MCF 10A (cell line): ENCODE results near the gene GLIS1. TPM values are rescaled to one million over a fixed set of nuclear protein-coding genes. Genes with fewer than 3 reads are reported as not detected.

ENCODE experiments used
- BruUV-seq: library from RNA; stranded (reverse); fragments of 400-500 nt; replicated peaks from 2 replicates; lab custom pipeline; 2021; lab: Mats Ljungman, UMichigan
- CTCF ChIA-PET: fragments of 300-600 bp; sonication (Branson Sonifier 250); formaldehyde crosslinking; extraction: SDS; loops from one replicate; lab custom pipeline; 2021; ENCODE audit warnings: antibody characterized with exemption, inconsistent platforms; lab: Yijun Ruan, JAX
- POLR2A ChIA-PET: fragments of 300-600, 350-650 bp; sonication (Branson Sonifier 250); formaldehyde crosslinking; extraction: SDS; loops from one replicate; lab custom pipeline; 2020; ENCODE audit warnings: antibody characterized with exemption, inconsistent platforms; lab: Yijun Ruan, JAX
- DNase-seq: peaks from one replicate; pipeline ENCODE4 v3.0.0-alpha.2; 2018; ENCODE audit not compliant: unreplicated experiment
- H3K27ac Mint-ChIP-seq: one replicate; pipeline ENCODE4 v1.8.0; 2022; ENCODE audit warnings: mild to moderate bottlenecking, low read depth, mixed read lengths; ENCODE audit not compliant: unreplicated experiment
- H3K27me3 Mint-ChIP-seq: one replicate; pipeline ENCODE4 v1.8.0; 2022; ENCODE audit warnings: mixed read lengths; ENCODE audit not compliant: insufficient read depth, unreplicated experiment
- H3K36me3 Mint-ChIP-seq: one replicate; pipeline ENCODE4 v1.8.0; 2022; ENCODE audit warnings: mild to moderate bottlenecking, moderate library complexity, mixed read lengths; ENCODE audit not compliant: insufficient read depth, unreplicated experiment
- H3K4me1 Mint-ChIP-seq: one replicate; pipeline ENCODE4 v1.8.0; 2022; ENCODE audit warnings: mixed read lengths; ENCODE audit not compliant: insufficient read depth, unreplicated experiment
- H3K4me3 Mint-ChIP-seq: one replicate; pipeline ENCODE4 v1.8.0; 2022; ENCODE audit warnings: mild to moderate bottlenecking, moderate library complexity, mixed read lengths; ENCODE audit not compliant: unreplicated experiment
- H3K9me3 Mint-ChIP-seq: one replicate; pipeline ENCODE4 v1.8.0; 2022; ENCODE audit warnings: mixed read lengths; ENCODE audit not compliant: unreplicated experiment
- CTCF ChIP-seq: fragments of 200-600 bp; IDR thresholded peaks from one replicate; pipeline ENCODE4 v1.8.0; 2022; ENCODE audit warnings: antibody characterized with exemption, mild to moderate bottlenecking; ENCODE audit not compliant: unreplicated experiment
- intact Hi-C: fragments of 100-400 bp; cut with micrococcal nuclease; formaldehyde crosslinking; loops from 2 replicates; pipeline ENCODE4 v1.14.1; 2022
- total RNA-seq: library from RNA; stranded (reverse); gene quantifications from 2 replicates; pipeline ENCODE4 v1.2.3, GENCODE V29; 2022

The GLIS1 gene
- total RNA-seq, 1 experiment from 2014 or later, result 0.93 TPM

GRCh38 chr1:53478502-53478818 is 260.5 kb downstream of the GLIS1 start:
- no peak for TF ChIP-seq CTCF
- intact Hi-C loops, result no loop called here
- Mint-ChIP-seq H3K4me3 (no peak overlapping the region), H3K36me3 (no peaks in the 10 kb centered on the region), H3K27me3 (peaks cover 28% of the 10 kb centered on the region), H3K4me1 (no peaks in the 10 kb centered on the region), H3K27ac (no peak overlapping the region), H3K9me3 (no peaks in the 10 kb centered on the region)
- CTCF ChIA-PET, result no interaction called here
- DNase-seq, result no peak
- POLR2A ChIA-PET, result no interaction called here
- no TSS peak for BruUV-seq

- H3K27me3 Mint-ChIP-seq, result peaks cover 28% of the 10 kb centered on the region
- no peaks in the 10 kb centered on the region for H3K9me3 Mint-ChIP-seq
- TF ChIP-seq CTCF, result no peak
- H3K27ac Mint-ChIP-seq, result no peak overlapping the region
- H3K4me3 Mint-ChIP-seq, result no peak overlapping the region
- CTCF ChIA-PET, result interaction anchor here (0.6 kb wide), 1 partner anchor 294 kb away, joined by 3 read pairs; no protein-coding TSS in a partner anchor
- BruUV-seq, result no TSS peak
- intact Hi-C loops, result no loop called here
- no peaks in the 10 kb centered on the region for H3K36me3 Mint-ChIP-seq
- no peaks in the 10 kb centered on the region for H3K4me1 Mint-ChIP-seq
- POLR2A ChIA-PET, result no interaction called here
- no peak for DNase-seq
These were observed 261.1 kb downstream of the GLIS1 start for GRCh38 chr1:53477651-53478501.

- Mint-ChIP-seq H3K4me1 (no peaks in the 10 kb centered on the region), H3K9me3 (no peaks in the 10 kb centered on the region), H3K36me3 (no peaks in the 10 kb centered on the region), H3K4me3 (no peak overlapping the region), H3K27me3 (peaks cover 28% of the 10 kb centered on the region), H3K27ac (no peak overlapping the region)
- no TSS peak for BruUV-seq
- CTCF ChIA-PET, result no interaction called here
- no peak for DNase-seq
- intact Hi-C loops, result no loop called here
- POLR2A ChIA-PET, result no interaction called here
- no peak for TF ChIP-seq CTCF
These were observed 262.4 kb downstream of the GLIS1 start for GRCh38 chr1:53476579-53476978.

GRCh38 chr1:53475664-53476063 is 263.3 kb downstream of the GLIS1 start:
- intact Hi-C loops, result no loop called here
- BruUV-seq, result no TSS peak
- TF ChIP-seq CTCF, result no peak
- CTCF ChIA-PET, result interaction anchor here (0.6 to 1.3 kb wide), 3 partner anchors 9 to 364 kb away, joined by 3 to 4 read pairs (median 3); no protein-coding TSS in a partner anchor
- DNase-seq, result no peak
- POLR2A ChIA-PET, result no interaction called here
- H3K4me3 Mint-ChIP-seq, result no peak overlapping the region
- H3K4me1 Mint-ChIP-seq, result no peaks in the 10 kb centered on the region
- H3K27me3 Mint-ChIP-seq, result peaks cover 28% of the 10 kb centered on the region
- H3K36me3 Mint-ChIP-seq, result no peaks in the 10 kb centered on the region
- no peak overlapping the region for H3K27ac Mint-ChIP-seq
- H3K9me3 Mint-ChIP-seq, result no peaks in the 10 kb centered on the region
